ENCODE measurements around the gene TSC22D3.

TSC22D3 gene

DNA sequence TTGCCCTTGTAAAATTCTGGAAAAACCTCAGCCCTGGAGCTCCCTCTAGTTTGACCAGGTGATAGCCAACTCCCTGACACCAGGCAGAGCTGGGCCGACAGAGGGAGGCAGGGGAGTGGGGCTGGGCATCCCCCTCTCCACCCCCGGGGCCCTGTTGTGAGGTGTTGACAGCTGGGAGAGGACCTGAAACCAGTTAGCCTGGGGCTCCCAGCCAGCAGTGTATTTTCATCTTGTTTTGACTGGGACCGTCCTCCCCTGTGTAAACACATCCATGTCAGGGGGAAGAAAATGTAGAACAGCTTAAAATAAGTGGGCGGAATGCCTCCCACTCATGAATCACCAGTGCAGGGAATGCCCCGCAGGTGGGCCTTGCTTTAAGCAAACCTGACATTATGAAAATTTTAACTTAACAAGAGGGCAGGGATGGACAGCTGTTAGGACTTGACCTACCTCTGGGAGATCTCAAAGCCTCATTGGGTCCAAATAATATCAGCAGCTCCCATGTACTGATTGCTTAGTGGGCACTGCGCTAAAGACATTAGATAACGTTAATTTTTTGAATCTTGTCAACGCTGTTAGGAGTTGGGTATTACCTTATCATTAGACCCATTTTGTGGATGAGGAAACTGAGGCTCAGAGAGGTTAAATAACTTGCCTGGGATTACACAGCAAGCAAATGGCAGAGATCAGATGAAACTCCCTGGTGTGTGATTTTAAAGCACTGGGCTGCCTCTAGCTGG lies 45.9 kb downstream of the TSC22D3 start:
- DNase-seq, result no peak

DNA sequence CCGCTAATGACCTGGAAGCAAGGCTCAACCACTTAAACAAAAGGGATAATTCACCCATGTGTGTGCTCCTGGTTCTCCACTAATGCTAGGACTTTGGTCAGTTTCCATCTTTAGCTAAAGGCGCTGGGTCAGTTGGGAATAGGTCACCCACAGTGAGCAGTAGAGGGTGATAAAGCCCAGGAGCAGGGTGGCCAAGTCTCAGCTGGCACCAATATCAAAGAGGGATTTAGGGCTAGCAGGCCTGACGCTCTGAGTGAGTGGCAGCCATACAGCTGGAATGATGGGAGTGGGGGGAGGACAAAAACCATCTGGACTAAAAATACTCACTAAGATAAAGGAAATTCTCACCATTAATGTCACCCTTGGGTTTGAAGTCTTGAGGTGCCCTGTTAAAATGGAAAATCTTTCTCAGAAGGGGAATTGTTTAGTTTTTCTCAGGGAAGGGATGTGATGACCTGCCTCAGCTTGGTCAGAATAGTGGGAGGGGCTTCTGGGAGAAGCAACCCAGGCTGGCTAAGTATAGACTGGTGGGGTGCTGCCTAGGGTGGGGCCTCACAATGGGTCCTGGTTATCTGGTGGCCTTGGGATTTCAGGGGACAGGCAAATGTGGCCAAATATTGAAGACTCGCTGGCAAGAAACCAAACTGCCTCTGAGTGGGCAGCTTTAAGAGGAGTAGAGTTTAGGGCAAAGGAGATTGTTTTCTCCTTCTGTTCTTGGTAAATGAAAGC lies 47.1 kb downstream of the TSC22D3 start:
- no peak for DNase-seq

DNA sequence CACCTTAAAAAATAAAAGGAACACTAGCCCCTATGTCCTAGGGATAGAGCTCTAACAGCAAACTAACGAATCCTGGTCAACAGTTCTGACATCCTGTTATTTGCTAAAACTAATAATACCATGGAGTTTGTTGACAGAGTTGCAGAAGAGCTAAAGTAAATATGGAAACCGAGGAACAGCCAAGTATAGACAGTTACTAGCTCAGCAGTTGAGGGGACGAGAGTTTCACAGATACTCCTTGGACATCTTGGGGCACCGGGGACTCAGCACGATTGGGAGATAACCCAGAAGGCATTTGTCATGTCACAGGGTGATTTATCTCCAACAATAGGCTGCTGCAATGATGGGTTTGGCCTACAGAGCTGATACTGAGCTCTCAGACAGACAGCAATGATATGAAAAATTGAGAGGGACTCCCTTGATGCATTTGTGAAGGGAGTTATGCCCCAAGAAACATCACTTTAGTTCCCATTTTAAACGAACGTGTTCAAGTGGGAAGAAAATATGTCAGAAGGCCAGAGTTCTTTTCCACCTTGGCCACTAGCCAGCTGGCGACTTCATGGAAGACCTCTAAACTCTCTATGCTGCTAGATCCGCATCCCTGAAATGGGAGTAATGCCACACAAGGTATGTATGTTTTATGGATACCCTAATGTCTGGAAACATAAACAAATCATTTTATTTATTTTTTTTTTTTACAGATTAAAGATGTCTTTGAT lies 48.6 kb downstream of the TSC22D3 start:
- DNase-seq, result no peak

DNA sequence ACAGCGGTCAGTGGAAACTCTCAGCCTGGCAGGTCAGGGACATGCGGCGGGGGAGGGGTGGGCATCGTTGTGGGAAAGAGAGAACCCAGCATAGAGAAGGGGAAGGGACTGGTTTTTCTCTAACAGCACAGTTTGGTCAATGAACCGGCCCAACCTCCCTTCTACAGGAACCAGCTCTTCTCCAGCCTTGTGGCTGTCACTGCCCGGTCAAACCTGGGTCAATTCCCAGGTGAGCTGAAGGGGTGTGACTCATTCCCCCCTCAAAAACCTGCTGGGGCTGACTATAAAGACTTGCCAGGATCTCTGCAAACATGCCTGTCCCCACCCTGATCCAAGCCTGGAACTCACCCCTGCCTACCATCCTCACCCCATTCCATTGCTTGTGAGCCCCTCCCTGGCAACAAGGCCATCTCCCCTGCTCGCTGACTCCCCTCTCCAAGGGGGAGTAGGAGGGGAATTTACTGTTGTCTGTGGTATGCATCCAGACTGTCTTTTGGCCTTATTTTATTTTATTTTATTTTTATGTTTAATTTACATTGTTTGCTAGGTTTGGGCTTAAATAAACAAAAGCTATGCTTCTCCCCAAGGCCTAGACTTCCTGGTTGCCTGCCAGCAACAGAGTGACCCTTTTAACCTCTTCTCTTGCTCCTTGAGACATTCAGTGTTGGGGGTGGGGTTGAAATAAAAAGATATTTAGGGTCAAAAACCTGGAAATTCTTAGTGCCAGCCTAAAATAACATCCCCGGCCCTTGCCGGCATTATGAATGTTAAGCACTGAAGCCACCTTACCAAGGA lies 49.6 kb downstream of the TSC22D3 start:
- no peak for DNase-seq

DNA sequence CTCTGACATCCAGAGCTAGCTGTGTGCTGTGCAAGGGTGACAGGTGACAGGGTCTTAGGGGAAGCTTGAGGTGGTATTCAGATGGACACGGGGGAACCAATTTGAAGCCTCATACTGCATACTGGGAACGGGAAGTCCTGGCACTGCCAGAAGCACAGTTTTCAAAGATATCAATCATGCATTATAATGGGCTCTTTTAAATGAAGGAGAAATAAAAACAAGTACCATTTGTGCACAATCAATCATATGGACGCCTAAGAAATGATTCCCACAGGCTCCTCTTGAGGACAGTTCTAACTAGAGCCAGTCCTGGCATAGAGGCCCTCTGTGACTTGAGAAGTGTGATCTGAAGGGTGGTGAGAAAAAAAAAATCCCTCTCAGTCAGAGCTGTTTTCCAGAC lies 50.9 kb downstream of the TSC22D3 start:
- DNase-seq, result no peak

DNA sequence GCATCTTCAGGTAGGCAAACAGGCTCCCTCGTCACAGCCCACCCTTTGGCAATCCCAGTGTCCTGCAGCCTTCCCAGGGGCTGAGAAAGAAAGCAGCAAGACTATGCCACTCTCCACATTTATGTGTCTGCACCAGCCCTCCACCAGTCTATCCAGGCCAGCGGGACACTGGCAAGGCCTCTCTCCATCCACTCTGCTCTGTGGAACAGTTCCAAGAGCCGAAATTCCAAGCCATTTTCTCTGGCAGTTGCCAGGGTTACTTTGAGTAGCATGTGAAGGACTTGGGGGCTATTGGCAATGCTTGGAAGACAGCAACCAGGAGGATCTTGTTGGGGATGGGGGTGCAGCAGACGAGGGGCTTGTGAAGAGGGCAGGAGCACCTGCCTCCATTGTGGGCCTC lies 52.1 kb downstream of the TSC22D3 start:
- DNase-seq, result no peak

DNA sequence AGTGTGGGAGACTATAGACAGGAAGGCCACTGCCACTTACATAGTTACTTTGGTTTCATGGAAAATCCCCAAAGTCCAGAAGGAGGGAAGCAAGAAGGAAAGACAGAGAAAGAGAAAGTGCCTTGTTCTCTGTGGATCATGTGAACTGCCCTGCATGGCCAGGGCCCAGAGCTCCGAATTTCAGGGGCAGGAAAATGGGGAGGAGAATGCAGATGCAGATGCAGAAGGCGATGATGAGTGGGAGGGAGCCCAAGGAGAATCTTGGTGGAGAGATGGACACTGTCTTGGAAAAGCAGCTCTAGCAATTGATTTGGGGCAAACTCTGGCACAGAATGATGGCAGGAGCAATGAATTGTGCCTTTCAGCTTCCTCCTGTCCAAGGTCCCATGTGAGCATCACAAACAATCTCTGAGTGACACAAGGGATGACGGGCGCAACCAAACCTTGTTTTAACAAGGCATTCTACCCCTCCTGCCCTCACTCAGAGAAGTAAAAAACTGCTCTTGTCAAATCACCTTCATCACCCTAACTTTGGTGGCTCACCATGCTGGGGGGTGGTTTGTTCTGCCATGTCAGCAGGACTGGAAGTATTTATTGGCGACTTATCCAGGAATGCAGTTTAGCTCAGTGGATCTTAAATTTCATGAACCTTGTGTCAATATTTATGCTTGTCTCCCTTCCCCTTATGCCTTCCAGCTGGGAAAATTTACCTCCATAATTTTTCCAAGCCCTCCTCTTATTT lies 53.5 kb downstream of the TSC22D3 start:
- no peak for DNase-seq

DNA sequence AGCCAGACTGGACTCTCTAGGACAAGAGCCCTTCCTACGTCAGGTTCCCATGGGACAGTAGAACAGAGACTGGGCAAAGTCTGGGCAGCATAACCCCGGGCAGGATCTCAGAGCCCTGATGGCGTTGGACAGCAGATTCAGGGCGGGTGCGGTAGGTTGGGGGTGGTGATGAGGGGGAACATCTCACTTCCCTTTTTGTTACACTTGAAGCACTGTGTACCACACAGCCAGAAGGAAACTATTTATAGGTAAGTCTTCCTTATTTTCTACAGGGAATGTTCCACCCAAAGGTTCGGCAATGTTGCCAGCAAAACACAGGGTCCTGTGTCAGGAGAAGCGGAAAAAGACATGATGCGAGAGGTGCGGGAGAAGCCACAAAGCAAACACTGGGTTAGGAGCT lies 54.3 kb downstream of the TSC22D3 start:
- no peak for DNase-seq

DNA sequence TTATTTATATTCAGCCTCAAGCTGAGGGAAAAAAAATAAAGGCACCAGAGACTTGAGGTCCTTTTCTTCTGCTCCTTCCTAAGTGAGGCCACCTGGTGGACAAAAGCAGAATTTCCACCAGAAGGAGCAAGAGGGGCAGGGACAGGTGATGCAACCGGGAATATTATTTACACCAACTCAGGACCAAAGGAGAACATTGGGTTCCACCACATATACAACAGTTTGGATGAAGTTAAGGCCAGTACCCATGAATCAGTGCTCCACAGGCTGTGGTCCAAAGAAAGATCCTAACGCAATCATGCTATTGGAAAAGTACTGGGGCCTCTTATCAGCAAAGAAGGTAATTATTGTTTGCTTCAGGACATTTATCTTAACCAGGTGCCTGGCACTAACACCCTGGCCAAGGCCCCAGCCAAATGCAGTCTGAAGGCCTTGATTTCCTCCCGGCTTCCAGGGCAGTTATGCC lies 57.4 kb downstream of the TSC22D3 start:
- no peak for DNase-seq

DNA sequence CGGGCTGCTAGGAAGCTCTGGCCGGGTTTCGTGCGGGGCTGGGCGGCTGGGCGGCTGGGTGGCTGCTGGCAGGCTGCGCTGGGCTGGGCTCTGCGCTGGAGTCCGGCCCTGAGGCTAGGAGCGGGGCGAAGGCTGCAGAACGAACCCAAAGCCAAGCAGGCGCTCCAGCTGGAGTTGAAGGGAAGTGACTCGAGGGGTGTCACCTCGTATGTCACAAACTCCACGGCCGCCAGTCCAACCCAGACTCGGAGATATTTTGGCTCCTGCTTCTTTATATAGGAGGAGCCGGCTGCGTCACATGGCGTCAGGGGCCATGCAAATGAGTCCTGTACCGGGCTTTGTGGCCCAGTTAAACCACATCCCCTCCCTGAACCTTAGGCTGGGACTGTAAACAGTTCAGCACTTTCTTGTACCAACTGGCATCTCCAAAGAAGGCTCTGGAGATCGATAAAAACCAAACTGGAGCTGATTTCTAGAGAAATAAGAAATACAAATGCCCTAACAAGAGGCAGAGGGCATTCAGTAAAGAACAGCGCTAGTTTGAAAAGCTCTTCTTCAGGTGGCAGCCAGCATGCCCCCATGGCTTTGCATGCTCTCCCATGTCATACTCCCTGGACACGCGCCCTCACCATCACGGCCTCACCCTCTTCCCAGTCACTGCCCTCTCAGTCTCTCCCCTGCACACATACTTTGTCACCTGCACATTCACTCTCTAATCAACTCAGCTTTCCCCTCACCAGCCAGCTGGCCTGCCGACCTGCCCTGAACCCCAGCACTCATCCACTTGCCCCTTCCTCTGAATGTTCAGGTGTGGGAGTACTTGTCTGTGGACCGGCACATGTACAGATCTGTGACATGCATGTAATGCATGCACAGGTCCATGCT lies 58.5 kb downstream of the TSC22D3 start:
- no peak for DNase-seq

DNA sequence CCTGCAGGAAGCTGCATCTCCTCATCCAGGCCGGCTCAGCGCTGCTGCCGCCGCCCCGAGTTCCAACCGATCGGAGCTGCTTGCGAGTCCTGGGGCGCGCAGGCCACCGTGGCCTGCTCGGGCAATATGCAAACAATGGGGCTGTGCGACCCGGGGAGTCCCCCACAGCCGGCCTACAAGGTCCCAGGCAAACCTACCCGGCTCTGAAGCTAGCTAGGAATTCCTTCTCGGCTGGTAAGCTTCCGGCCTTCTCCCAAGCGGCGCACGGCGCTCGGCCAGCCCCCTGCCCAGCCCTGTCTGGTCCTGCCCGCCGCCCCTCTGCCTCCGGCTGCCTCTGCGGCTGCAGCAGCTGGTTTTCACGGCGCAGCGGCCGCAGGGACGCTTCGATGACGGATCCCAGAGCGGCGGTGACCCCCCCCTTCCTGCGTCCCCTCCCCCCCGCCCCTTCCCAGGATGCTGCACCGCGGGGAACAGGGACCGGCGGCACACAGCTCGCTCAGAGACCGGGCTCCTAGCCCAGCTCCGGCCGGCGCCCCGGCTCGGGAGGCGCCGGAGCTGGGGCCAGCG lies 59.4 kb downstream of the TSC22D3 start:
- DNase-seq, result no peak

DNA sequence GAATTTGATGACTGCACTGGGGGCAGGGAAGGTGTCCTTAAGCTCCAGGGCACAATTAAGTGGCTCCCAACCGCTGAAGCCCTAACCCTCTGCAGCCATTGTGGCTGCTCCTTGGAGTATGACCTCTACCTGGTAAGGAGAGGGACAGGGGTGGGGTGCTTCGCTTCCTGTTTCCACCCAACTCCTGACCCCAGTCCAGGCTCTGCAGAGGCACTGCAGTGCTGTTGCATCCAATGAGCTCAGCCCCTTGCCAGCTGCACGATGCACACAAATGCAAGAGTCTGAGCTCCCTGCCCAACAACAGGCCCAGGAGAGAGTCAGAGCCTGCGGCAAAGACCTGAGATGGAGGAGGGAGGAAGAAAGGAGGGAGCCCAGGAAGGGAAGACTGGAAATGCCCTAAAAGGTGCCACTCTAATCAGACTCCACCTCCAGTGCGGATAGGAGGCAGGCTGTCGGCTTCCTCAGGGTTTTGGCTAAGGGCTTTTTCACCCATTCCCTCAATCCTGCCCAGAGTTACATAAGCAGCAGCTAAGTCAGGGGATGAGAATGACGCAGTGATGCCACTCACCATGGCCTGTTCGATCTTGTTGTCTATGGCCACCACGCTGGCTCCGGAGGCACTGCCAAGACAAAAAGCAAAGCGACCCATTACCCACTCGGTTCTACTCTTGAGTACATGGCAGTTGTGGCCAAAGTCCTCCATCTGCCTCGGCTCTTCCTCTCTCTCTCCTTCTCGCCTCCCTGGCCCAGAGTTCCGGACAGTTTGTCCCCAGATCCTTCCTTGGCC lies 60.1 kb downstream of the TSC22D3 start:
- DNase-seq, result no peak

DNA sequence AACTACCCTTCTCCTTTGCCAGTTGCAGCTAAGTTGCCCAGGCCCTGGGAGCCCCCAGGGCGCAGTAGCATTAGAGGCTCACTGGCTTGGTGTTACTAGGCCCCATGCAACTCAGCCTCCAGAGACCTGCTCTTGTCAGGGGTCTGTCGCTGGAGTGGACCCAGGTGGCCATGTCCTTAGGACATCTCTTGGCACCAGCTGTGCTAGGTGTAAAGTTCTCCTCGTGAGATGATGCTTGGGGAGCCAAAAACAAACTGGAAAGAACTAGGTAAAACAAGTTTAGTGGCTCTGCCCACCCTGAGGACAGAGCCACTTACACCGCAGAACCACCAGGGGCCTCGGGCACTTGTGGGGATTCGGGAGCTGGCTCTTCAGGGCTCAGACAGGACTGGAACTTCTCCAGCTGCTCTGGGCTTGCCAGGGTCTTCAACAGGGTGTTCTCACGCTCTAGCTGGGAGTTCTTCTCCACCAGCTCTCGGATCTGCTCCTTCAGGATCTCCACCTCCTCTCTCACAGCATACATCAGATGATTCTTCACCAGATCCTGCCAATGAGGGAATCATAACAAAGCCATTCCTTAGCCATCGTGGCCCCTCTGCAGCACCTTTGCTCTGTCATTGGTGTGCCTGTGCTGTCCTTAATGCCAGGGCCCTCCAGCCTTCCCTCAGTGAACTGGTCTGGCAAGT lies 61.2 kb downstream of the TSC22D3 start:
- no peak for DNase-seq

DNA sequence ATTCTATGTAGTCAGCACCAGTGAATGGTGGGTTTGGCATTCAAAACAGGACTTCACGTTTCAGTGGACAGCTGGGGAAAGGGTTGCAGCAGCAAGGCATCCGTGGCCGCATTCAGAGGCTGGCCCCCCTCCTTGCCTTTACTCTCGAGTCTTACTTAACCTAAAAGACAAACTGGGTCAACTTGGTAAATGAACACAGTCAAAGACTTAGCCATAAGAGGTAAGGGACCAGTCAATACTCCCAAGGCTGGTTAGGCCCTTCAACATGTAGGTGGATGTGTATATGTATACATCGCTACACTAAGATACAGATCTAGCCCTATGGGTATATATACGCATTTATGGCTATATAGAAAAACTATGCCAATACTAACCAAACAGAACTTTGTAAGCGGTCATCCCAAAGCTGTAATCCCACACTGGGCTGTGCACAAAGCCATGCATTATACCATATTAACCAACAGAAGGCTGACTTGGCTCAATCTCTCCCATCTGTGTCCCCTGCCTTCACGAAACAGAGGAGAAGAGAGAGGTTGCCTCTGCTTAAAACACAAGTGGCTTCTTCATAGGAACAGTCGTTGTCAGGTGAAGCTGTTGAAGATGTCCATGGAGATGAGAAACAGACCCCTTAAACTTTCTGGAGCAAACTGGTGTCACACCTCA lies 61.9 kb downstream of the TSC22D3 start:
- DNase-seq, result no peak

DNA sequence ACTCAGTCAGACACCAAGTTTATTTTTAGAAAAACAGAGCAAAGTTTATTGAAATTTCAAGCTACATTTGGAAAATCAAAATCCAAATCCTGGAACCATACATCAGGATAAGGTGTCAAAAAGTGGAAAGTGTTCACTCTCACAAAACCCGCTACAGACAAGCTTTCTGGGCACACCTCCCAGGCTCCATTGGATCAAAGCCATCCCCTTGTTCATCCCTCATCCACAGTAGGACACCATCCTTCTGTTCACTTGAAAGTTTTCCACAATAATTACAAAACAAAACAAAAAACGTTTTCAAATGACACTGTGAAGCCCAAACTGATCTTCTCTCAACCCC lies 62.4 kb downstream of the TSC22D3 start:
- no peak for DNase-seq

DNA sequence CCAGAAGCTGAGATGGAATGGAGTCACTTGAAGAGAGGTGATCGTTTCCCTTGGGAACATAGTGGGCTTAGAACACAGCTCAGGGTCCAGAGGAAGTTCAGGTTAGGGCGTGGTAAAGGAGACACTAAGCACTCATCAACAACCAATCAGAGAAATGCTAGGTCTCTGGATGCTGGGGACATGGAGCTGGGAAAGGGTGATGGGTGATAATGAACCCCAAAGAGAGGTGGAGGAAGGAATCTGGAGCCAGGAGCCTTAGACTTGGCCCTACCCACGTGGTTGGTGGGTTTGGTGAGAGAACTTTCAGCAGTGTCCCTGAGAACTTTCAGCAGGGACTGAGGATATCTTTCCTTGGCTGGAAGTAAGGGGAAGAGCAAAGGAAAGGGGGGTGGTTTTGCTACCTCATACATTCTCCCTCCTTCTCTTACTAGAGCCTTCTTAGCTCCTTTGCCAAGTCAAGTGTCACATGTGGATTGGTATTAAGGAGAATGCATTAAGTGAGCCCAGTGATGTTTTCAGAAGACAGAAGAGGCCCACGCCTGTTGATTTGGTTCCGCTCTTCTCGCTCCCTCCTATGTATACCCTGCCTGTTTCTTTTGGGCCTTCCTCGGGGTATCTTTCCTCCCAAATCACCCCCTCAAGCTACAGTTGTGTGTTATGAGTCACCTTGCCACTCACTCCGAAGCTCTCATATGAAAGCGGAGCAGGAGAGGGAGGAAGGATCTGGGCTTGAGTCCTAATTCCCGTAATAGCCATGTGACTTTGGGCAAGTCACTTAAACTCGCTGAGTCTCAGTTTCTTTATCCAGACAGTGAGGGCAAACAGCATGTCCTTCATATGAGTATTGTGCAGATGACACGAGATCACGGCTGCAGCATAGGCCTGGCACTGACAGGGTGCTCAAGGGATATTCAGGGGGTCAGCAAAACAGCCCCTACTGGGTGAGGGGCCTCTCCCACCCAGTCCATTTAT lies 63.1 kb downstream of the TSC22D3 start:
- DNase-seq, result no peak

DNA sequence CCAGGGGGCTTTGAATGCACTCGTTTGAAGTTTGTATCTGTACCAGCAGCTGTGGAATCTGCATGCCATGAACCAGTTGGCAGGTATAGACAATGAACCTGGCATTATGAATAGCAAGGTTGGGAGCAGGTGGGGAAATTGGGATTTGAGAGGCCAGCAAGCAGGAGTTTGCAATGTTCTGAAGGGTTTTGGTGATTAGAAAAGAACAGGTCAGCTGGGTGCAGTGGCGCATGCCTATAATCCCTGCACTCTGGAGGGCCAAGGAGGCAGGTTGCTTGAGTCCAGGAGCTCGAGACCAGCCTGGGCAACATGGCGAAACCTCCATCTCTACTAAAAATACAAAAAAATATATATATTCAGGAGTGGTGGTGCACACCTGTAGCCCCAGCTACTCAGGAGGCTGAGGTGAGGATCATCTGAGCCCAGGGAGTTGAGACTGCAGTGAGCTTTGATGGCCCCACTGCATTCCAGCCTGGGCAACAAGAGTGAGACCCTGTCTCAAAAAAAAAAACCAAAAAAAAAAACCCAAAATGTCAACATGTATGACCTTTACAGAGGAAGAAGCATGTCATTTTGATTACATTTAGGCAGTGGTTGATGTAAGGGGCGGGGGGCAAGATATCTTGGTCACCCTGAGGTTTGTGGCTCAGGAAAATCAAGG lies 63.9 kb downstream of the TSC22D3 start:
- no peak for DNase-seq

Data from SHP77 treated with DMSO at 0.1 percent for 48 hours (cell line).